GM18499 (cell line): Measurements from ENCODE around the gene DMBT1.
"Not testable (repeated sequence)": the region's sequence is repeated elsewhere in the genome, so short reads cannot be mapped to it uniquely, and the experiment has no call there.

Source experiments
- ATAC-seq: cut with Tn5 transposase; IDR thresholded peaks from one replicate; pipeline ENCODE4 v1.9.1; 2021; ENCODE audit warnings: moderate number of reproducible peaks; ENCODE audit not compliant: insufficient read depth, unreplicated experiment

Gene DMBT1

DNA sequence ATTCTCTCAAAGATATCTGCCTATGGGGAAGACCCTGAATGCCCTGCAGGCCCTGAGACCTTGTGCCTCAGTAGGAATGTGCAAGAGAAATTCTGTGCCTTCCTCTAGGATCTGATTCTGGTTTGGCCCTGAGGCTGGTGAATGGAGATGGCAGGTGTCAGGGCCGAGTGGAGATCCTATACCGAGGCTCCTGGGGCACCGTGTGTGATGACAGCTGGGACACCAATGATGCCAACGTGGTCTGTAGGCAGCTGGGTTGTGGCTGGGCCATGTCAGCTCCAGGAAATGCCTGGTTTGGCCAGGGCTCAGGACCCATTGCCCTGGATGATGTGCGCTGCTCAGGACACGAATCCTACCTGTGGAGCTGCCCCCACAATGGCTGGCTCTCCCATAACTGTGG, 15.7 kb downstream of the DMBT1 start:
- ATAC-seq = no peak

DNA sequence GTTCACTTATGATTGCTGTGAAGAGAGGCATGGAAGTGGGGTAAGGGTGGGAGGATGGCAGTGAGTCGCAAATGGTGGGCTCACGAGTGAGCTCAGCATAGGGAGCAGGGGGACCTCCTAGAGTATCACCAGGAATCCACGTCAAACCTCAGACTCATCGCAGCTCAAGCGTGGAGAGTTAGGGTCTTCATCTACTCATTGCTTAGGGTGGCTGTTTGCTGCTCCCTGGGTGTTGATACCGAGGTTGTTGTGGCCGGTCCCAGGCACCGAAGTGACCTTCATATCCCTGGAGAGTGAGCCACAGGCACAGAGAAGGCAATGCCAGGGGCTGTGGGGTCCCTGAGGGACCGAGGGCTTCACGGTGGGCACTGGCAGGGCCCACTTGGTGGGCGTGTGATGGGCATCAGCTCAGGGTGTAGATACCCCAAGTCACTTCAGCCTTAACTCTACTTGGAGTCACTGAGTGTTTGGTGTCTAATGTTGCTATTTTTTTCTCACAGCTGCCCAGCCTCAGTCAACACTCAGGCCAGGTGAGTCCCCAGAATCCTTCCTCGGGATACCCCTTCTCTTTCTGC, 16.8 kb downstream of the DMBT1 start:
- ATAC-seq = no peak

DNA sequence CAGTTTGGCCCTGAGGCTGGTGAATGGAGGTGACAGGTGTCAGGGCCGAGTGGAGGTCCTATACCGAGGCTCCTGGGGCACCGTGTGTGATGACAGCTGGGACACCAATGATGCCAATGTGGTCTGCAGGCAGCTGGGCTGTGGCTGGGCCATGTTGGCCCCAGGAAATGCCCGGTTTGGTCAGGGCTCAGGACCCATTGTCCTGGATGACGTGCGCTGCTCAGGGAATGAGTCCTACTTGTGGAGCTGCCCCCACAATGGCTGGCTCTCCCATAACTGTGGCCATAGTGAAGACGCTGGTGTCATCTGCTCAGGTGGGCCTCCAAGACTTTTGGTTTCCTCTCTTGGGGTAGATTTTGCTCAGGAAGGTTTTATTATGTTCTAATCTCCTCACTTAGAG, 25.5 kb downstream of the DMBT1 start:
- not testable (repeated sequence) for ATAC-seq

DNA sequence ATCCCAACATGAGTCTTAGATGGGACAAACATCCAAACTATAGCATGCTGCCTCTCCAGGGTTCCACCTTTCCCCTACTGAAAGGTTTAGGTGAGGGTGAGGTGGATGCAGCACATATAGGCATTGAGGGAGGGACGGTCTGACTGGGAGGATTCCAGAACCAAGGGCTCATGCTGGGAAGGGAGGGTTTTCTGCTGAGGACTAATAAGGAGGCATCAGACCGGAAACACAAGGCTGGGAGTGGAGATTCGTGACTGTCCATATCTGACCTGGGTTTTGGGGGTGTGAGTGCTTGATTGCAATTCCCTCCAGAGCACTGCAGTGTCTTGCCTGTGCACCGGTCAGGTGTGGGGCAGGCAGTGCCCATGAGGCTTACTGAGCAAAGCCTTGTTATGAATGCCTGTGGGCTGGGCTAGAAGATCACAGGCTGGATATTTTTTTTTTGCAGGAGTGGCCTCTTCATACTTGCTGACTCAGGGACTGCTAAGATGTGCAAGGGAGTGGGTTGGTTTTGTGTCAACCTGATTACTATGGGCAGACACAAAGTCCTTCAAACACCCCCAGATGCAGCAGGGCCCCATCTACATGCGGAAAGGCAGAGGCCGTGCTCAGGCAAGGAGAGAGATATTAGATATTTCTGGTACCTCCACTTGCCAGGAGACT, 26.7 kb downstream of the DMBT1 start:
- ATAC-seq = no peak

DNA sequence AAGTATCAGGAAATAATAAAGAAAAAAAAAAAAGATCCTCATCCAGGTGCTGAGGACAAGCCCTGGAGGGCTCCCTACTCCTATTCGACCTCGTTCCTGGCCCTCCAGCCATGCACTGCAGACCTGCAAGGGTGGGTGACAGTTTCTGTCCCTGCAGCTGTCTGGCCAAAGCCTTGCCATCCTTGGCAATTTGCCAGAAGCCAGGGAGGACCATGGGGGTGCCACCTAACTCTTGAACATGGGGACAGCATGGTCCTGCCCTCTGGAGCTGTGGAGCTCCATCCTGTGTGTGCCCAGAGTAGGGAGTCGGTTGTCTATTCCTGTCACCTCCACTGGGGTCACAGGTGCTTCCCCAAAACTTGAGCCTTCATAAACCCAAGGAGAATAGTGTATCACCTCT, 27.8 kb downstream of the DMBT1 start:
- ATAC-seq = no peak

DNA sequence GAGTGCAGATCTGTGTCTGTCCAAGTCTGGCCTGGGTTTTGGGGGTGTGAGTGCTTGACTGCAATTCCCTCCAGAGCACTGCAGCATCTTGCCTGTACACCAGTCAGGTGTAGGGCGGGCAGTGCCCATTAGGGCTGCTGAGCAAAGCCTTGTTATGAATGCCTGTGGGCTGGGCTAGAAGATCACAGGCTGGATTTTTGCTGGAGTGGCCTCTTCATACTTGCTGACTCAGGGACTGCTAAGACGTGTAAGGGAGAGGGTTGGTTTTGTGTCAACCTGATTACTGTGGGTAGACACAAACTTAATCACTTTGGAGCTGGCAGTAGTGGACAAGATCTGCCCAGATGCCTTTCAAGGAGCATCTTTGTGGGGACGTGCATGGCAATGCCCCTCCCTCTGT, 29.6 kb downstream of the DMBT1 start:
- ATAC-seq = no peak

DNA sequence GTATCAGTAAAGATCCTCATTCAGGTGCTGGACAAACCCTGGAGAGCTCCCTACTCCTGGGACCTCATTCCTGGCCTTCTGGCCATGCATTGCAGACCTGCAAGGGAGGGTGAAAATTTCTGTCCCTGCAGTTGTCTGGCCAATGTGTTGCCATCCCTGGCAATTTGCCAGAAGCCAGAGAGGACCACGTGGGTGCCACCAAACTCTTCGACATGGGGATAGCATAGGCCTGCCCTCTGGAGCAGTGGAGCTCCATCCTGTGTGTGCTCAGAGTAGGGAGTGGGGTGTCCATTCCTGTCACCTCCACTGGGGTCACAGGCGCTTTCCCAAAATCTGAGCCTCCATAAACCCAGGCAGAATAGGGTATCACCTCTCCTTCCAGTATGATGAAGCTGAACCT, 31.2 kb downstream of the DMBT1 start:
- no peak for ATAC-seq

DNA sequence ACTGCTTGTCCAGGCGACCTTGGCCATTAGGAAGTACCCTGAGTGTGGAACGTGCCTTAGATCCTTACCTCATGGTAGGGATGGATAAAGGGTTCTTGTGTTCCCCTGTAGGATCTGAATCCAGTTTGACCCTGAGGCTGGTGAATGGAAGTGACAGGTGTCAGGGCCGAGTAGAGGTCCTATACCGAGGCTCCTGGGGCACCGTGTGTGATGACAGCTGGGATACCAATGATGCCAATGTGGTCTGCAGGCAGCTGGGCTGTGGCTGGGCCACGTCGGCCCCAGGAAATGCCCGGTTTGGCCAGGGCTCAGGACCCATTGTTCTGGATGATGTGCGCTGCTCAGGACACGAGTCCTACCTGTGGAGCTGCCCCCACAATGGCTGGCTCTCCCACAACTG, 31.6 kb downstream of the DMBT1 start:
- no peak for ATAC-seq

DNA sequence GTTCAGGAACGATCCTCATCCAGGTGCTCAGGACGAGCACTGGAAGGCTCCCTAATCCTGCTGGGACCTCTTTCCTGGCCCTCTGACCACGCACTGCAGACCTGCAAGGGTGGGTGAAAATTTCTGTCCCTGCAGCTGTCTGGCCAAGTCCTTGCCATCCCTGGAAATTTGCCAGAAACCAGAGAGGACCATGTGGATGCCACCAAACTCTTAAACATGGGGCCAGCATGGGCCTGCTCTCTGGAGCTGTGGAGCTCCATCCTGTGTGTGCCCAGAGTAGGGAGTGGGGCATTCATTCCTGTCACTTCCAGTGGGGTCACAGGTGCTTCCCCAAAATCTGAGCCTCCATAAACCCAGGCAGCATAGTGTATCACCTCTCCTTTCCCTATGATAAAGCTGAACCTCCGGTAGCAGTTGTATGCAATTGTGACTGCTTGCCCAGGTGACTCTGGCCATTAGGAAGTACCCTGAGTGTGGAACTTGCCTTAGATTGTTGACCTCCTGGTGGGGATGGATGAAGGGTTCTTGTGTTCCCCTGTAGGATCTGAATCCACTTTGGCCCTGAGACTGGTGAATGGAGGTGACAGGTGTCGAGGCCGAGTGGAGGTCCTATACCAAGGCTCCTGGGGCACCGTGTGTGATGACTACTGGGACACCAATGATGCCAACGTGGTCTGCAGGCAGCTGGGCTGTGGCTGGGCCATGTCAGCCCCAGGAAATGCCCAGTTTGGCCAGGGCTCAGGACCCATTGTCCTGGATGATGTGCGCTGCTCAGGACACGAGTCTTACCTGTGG, 57.1 kb downstream of the DMBT1 start:
- no peak for ATAC-seq

DNA sequence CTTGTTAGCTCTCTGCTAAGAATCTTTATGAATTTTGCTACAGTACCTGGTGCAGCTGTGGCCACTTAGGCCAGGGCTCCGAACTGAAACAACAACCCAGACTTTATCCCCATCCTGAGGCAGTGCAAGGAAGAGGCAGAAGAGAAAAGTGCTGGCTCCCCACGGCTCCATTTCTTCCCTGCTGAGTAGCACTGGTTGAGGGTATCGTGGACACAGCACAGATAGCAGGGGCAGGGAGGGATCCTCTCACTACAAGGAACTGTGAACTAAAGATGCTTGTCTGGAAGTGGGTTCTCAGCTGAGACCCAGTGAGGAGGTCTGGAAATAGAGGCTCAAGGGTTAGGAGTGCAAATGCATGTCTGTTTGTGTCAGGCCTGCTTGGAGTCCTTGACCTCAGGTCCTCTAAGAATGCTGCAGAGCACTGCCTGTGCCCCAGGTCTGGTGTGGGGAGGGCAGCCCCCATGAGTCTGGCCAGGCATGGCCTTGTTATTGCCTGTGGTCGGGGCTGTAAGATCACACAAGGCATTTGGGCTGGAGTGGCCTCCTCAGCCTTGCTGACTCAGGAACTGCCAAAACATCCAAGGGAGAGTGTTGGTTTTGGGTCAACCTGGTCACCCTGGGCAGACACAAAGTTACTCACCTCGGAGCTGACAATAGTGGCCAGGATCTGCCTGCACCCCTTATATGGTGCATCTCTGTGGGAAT, 58.1 kb downstream of the DMBT1 start:
- no peak for ATAC-seq

DNA sequence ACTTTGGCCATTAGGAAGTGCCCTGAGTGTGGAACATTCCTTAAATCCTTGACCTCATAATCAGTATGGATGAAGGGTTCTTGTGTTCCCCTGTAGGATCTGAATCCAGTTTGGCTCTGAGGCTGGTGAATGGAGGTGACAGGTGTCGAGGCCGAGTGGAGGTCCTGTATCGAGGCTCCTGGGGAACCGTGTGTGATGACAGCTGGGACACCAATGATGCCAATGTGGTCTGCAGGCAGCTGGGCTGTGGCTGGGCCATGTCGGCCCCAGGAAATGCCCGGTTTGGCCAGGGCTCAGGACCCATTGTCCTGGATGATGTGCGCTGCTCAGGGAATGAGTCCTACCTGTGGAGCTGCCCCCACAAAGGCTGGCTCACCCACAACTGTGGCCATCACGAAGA, 60.4 kb downstream of the DMBT1 start:
- ATAC-seq = not testable (repeated sequence)

DNA sequence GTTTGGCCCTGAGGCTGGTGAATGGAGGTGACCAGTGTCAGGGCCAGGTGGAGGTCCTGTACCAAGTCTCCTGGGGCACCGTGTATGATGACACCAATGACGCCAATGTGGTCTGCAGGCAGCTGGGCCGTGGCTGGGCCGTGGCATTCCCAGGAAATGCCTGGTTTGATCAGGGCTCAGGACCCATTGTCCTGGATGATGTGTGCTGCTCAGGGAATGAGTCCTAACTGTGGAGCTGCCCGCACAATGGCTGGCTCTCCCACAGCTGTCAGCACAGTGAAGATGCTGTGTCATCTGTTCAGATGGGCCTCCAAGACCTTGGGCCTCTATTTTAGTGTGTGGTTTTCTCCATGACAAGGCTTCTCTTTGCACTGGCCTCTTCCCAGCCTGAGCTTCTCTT, 64.0 kb downstream of the DMBT1 start:
- ATAC-seq = no peak

DNA sequence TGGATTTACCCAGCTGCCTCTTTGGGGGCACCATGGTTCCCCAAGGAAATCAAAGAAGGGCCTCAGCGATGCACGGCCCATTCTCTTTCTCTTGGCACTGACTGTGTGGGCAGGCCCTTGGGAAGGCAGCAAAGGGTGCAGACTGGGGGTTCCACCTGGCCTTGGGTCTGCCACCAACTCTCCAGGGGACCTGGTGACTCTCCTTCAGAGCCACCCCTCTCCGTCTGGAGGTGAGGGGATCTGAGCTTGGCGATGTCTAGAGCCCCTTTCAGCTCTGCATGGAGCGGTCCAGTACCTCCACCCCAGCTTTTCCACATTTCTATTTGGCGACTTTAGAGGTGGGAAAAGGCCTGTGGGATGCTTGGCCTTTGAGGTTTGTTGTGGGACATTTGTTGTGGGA, 70.0 kb downstream of the DMBT1 start:
- no peak for ATAC-seq

DNA sequence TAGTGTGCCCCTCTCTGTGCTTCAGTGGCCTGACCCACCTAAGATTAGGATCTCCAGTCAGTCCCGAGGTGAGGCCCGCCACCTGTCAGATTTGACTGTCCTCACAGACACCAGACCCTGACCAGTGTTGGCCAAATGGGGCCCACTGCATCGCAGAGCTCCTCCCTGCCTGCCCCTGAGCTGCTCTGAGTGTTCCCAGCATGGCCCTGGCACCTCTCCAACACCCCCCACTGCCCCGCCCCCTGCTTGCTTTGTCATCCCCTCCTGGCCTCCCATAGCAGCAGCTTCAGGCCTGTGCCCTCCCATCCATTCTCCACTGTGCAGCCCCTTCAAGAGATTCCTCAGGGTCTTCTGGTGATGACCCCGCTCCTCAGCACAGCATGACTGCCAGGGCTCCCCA, 71.5 kb downstream of the DMBT1 start:
- ATAC-seq = no peak

DNA sequence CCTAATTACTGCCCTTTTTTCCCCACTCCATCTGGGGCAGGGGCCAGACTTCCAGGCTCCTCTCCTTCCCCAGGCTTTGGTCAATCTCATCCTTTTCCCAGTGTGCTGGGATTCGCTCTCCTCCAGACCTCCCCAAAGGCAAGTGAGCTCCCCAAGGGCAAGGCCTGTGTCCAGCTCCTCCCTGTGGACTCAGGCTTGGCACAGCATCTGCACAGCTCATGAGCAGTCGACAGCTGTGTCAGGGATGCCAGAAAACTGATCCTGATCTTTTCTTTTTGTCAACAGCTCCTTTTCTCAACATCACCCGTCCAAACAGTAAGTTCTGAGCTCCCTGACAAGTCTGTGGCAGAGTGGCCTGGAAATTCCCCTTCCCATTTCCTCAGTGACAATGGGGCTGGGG, 72.0 kb downstream of the DMBT1 start:
- no peak for ATAC-seq

DNA sequence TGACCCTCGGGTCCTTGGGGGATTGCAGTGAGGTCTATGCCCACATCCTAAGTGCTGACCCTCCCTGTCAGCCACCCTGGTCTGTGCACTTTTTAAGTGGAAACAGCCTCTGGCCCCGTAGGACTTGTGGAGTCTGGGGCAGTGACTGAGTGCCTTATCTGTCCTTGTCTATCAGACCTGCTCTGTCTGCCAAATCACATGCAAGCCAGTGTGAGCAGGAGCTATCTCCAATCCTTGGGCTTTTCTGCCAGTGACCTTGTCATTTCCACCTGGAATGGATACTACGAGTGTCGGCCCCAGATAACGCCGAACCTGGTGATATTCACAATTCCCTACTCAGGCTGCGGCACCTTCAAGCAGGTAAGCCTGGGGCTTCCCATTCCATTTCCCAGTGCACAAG, 76.4 kb downstream of the DMBT1 start:
- ATAC-seq = no peak

DNA sequence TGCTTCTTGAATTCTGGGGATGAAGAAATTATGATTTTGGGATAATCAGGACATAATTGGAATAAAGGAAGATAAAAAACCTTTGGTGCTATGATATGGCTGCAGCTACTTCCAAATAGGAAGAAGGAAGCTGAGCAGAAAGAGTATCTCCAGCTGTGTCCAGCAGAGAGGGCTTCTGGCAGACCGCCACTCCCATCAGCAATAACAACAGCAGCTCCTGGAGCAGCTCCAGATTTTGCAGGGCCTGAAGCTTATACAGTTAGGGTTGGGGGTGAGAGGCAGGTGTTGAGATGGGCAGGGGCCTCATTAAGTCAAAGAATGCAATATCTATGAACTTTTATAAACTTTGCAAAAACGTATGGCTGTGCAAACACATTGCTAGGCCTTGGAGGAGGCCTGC, 76.8 kb downstream of the DMBT1 start:
- ATAC-seq = no peak

DNA sequence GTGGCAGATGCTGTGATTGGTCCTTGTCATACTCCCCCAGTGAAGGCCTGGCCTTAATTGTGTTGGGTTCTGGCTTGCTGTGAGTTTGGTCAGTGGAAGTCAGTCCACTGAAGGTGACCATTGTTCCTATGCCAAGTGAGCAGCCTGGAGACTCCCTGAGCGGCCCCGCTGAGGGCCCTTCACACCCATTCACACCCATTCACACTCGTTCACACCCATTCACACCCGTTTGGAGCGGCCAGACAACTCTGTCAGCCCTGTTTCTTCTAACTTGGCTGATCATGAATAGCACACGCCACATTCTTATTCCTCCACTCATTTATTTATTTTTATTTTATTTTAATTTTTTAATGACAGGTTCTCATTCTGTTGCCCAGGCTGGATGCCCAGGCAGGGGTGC, 77.6 kb downstream of the DMBT1 start:
- no peak for ATAC-seq

DNA sequence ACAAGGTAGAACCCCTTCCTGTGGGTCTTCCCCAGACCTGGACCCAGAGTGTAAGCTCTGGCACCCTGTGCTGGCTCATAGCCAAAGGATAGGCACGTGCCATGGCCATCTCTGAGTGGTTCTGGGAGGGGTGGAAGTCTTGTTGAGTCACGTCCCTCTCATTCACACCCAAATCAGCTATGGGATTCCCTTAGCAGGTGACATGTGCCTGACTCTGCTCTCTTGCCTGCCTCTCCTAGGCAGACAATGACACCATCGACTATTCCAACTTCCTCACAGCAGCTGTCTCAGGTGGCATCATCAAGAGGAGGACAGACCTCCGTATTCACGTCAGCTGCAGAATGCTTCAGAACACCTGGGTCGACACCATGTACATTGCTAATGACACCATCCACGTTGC, 79.2 kb downstream of the DMBT1 start:
- ATAC-seq = no peak

DNA sequence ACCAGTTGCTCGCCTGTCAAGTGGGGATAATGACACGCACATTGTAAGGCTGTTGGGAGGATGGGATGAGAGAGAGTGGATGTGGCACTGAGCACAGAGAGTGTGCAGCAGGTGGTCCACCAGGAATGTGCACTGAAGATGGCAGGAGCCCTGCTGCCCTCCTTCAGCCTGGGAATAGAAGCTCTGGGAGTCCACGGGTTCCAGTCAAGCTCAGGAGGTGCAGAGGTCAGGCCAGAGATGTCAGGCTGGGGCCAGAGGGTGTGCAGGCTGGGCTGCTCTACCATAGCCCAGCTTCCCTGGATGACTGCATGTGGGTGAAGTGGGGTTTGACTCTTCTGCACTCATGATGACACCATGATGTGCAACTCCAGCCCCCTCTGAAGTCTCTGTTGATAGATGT, 80.4 kb downstream of the DMBT1 start:
- ATAC-seq = no peak
